PC-9 (cell line): Measurements from ENCODE around the gene NEB. TPM values are rescaled to one million over a fixed set of nuclear protein-coding genes. Genes with fewer than 3 reads are reported as not detected.
"Not testable (repeated sequence)": the region's sequence is repeated elsewhere in the genome, so short reads cannot be mapped to it uniquely, and the experiment has no call there.

Source experiments
- BruUV-seq: library from RNA; stranded (reverse); fragments of 400-500 nt; replicated peaks from 2 replicates; lab custom pipeline; 2021; lab: Mats Ljungman, UMichigan
- CTCF ChIA-PET: fragments of 300-600 bp; sonication (Branson Sonifier 250); formaldehyde crosslinking; loops from one replicate; lab custom pipeline; 2022; ENCODE audit warnings: antibody characterized with exemption; lab: Charles Lee
- POLR2A ChIA-PET: fragments of 300-600 bp; sonication (Branson Sonifier 250); formaldehyde crosslinking; loops from one replicate; lab custom pipeline; 2022; ENCODE audit warnings: antibody characterized with exemption; ENCODE audit not compliant: unreplicated experiment; lab: Charles Lee
- DNase-seq, 2 experiments: peaks; one replicate each; pipeline versions ENCODE4 v3.0.0 to v3.0.0-alpha.2; 2015 to 2022; ENCODE audit warnings: mixed read lengths in 1 of 2
- H2AFZ ChIP-seq: fragments of 200-600 bp; sonication (generic); 2 replicates; pipeline ENCODE4 v1.8.1; 2017; ENCODE audit warnings: antibody characterized with exemption
- H3F3A ChIP-seq: fragments of 200-600 bp; sonication (generic); 2 replicates; pipeline ENCODE4 v1.8.1; 2017; ENCODE audit warnings: antibody characterized with exemption, mild to moderate bottlenecking, low read depth; ENCODE audit not compliant: insufficient read depth
- H3K27ac ChIP-seq: fragments of 200-600 bp; sonication (generic); 2 replicates; pipeline ENCODE4 v1.6.1; 2016; ENCODE audit warnings: mixed run types
- H3K27me3 ChIP-seq: fragments of 200-600 bp; sonication (generic); 2 replicates; pipeline ENCODE4 v1.6.1; 2016; ENCODE audit warnings: low read depth, mixed run types; ENCODE audit not compliant: insufficient read depth
- H3K36me3 ChIP-seq: fragments of 200-600 bp; sonication (generic); 2 replicates; pipeline ENCODE4 v1.6.1; 2016; ENCODE audit warnings: low read depth, mixed run types
- H3K4me1 ChIP-seq: fragments of 200-600 bp; sonication (generic); replicated peaks from 2 replicates; pipeline ENCODE4 v1.6.1; 2016; ENCODE audit warnings: mixed run types; ENCODE audit not compliant: insufficient read depth
- H3K4me2 ChIP-seq: fragments of 200-600 bp; sonication (generic); 2 replicates; pipeline ENCODE4 v1.6.1; 2017; ENCODE audit warnings: mixed run types
- H3K4me3 ChIP-seq: fragments of 200-600 bp; sonication (generic); 2 replicates; pipeline ENCODE4 v1.6.1; 2016; ENCODE audit warnings: mixed run types
- H3K79me2 ChIP-seq: fragments of 200-600 bp; sonication (generic); 2 replicates; pipeline ENCODE4 v1.6.1; 2017; ENCODE audit warnings: low read depth, mixed run types
- H3K9me2 ChIP-seq: fragments of 200-600 bp; sonication (generic); 2 replicates; pipeline ENCODE4 v1.8.1; 2017; ENCODE audit warnings: mild to moderate bottlenecking; ENCODE audit not compliant: insufficient read depth
- H3K9me3 ChIP-seq: fragments of 200-600 bp; sonication (generic); 2 replicates; pipeline ENCODE4 v1.8.1; 2016; ENCODE audit warnings: low read depth; ENCODE audit not compliant: insufficient read depth
- H4K20me1 ChIP-seq: fragments of 200-600 bp; sonication (generic); 2 replicates; pipeline ENCODE4 v1.8.1; 2017; ENCODE audit not compliant: insufficient read depth
- CTCF ChIP-seq: fragments of 200-600 bp; sonication (generic); conservative IDR thresholded peaks from 2 replicates; pipeline ENCODE4 v1.6.1; 2017; ENCODE audit warnings: mixed run types, antibody characterized with exemption, mild to moderate bottlenecking, moderate library complexity
- EZH2 ChIP-seq: fragments of 200-600 bp; sonication (generic); IDR thresholded peaks from 2 replicates; pipeline ENCODE4 v1.8.0; 2017; ENCODE audit warnings: antibody characterized with exemption, low read depth
- intact Hi-C: fragments of 100-400 bp; cut with micrococcal nuclease; formaldehyde crosslinking; loops from one replicate; pipeline ENCODE4 v1.10.0; 2022; ENCODE audit not compliant: unreplicated experiment
- total RNA-seq: library from RNA; stranded (reverse); gene quantifications from 2 replicates; pipeline ENCODE4 v1.2.3, GENCODE V29; 2021

The NEB gene
- total RNA-seq, 1 experiment from 2014 or later: 0.15 TPM

DNA sequence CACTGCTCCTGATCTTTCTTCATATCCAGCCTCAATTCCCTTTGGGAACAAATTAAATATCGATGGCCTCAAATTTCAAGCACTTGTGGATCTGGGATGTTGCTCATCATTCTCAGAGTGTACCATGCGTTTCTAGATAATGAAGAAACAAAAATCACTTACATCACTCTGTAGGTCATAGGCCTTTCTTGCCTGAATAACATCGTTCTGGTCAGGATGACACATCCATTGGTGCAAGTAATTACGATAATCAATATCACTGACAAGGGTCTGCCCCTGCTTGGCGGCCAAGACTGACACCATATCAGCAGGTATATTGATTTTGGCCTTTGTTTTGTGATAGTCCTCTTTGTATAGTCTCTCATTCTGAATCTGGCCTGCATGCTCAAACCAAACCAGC lies 167.3 kb downstream of the NEB start:
- no peaks in the 10 kb centered on the region for H3F3A ChIP-seq
- H3K4me3 ChIP-seq: no peak overlapping the region
- no peak for TF ChIP-seq EZH2
- no peak for TF ChIP-seq CTCF
- DNase-seq: no peak
- H3K4me1 ChIP-seq: no peaks in the 10 kb centered on the region
- H3K9me2 ChIP-seq: no peaks in the 10 kb centered on the region
- no peak overlapping the region for H2AFZ ChIP-seq
- BruUV-seq: no TSS peak
- no peaks in the 10 kb centered on the region for H4K20me1 ChIP-seq
- H3K4me2 ChIP-seq: no peak overlapping the region
- H3K79me2 ChIP-seq: no peaks in the 10 kb centered on the region
- intact Hi-C loops: no loop called here
- H3K9me3 ChIP-seq: no peaks in the 10 kb centered on the region
- H3K27me3 ChIP-seq: no peaks in the 10 kb centered on the region
- ChIA-PET POLR2A (no interaction called here), CTCF (no interaction called here)
- H3K36me3 ChIP-seq: no peaks in the 10 kb centered on the region
- H3K27ac ChIP-seq: no peak overlapping the region

- H3K4me3 ChIP-seq: no peak overlapping the region
- no TSS peak for BruUV-seq
- H3K9me2 ChIP-seq: no peaks in the 10 kb centered on the region
- no peak overlapping the region for H3K4me2 ChIP-seq
- POLR2A ChIA-PET: no interaction called here
- H3K27ac ChIP-seq: no peak overlapping the region
- no peaks in the 10 kb centered on the region for H3K36me3 ChIP-seq
- no peaks in the 10 kb centered on the region for H3K27me3 ChIP-seq
- no peak overlapping the region for H2AFZ ChIP-seq
- no peaks in the 10 kb centered on the region for H3K79me2 ChIP-seq
- intact Hi-C loops: no loop called here
- CTCF ChIA-PET: no interaction called here
- H3F3A ChIP-seq: no peaks in the 10 kb centered on the region
- no peaks in the 10 kb centered on the region for H4K20me1 ChIP-seq
- no peak for DNase-seq
- TF ChIP-seq EZH2 (no peak), CTCF (no peak)
- H3K4me1 ChIP-seq: no peaks in the 10 kb centered on the region
- no peaks in the 10 kb centered on the region for H3K9me3 ChIP-seq
Measured at GRCh38 chr2:151562398-151562797, 171.9 kb downstream of the NEB start.

GRCh38 chr2:151560289-151560688 lies 174.0 kb downstream of the NEB start:
- no peaks in the 10 kb centered on the region for H3K36me3 ChIP-seq
- H3K4me1 ChIP-seq: no peaks in the 10 kb centered on the region
- DNase-seq: no peak
- no peaks in the 10 kb centered on the region for H3F3A ChIP-seq
- TF ChIP-seq CTCF: no peak
- TF ChIP-seq EZH2: no peak
- H3K79me2 ChIP-seq: no peaks in the 10 kb centered on the region
- no peaks in the 10 kb centered on the region for H3K9me2 ChIP-seq
- POLR2A ChIA-PET: interaction anchor here (0.6 kb wide), 1 partner anchor 27 kb away, joined by 3 read pairs; no protein-coding TSS in a partner anchor
- no peak overlapping the region for H3K27ac ChIP-seq
- CTCF ChIA-PET: no interaction called here
- no TSS peak for BruUV-seq
- no peak overlapping the region for H2AFZ ChIP-seq
- H4K20me1 ChIP-seq: no peaks in the 10 kb centered on the region
- H3K9me3 ChIP-seq: no peaks in the 10 kb centered on the region
- no peak overlapping the region for H3K4me3 ChIP-seq
- no peaks in the 10 kb centered on the region for H3K27me3 ChIP-seq
- no peak overlapping the region for H3K4me2 ChIP-seq
- intact Hi-C loops: no loop called here

GRCh38 chr2:151559431-151559830 lies 174.8 kb downstream of the NEB start:
- H2AFZ ChIP-seq, H3K79me2 ChIP-seq, BruUV-seq, POLR2A ChIA-PET, DNase-seq, H3F3A ChIP-seq, H3K4me3 ChIP-seq, CTCF ChIA-PET, H3K4me1 ChIP-seq, H3K4me2 ChIP-seq, H3K9me3 ChIP-seq, H3K9me2 ChIP-seq, H3K27ac ChIP-seq, H3K36me3 ChIP-seq, H4K20me1 ChIP-seq, H3K27me3 ChIP-seq, intact Hi-C loops: not testable (repeated sequence)

- DNase-seq, H3K4me1 ChIP-seq, BruUV-seq, H3K27ac ChIP-seq, H3K36me3 ChIP-seq, CTCF ChIA-PET, H4K20me1 ChIP-seq, H2AFZ ChIP-seq, H3F3A ChIP-seq, H3K27me3 ChIP-seq, intact Hi-C loops, POLR2A ChIA-PET, H3K4me2 ChIP-seq, H3K4me3 ChIP-seq, H3K9me2 ChIP-seq, H3K79me2 ChIP-seq, H3K9me3 ChIP-seq: not testable (repeated sequence)
Measured at GRCh38 chr2:151557883-151558282, 176.4 kb downstream of the NEB start.
